HepG2 (cell line): Measurements from ENCODE around the gene FGFR3. TPM values are rescaled to one million over a fixed set of nuclear protein-coding genes. Genes with fewer than 3 reads are reported as not detected.

Experiments used
- ATAC-seq: fragments of 200-7000 bp; cut with Tn5 transposase; 3 replicates; pipeline ENCODE4 v1.9.1; 2020; ENCODE audit warnings: mild to moderate bottlenecking, moderate library complexity
- BruUV-seq: library from RNA; stranded (reverse); fragments of 400-500 nt; replicated peaks from 2 replicates; lab custom pipeline; 2021; lab: Mats Ljungman, UMichigan
- CTCF ChIA-PET: fragments of 300-600 bp; formaldehyde crosslinking; extraction: SDS; loops from one replicate; lab custom pipeline; 2021; ENCODE audit warnings: low total read pairs, inconsistent platforms, low intra/inter-chr PET ratio; lab: Yijun Ruan, JAX
- POLR2A ChIA-PET: fragments of 350-600 bp; sonication (Branson Sonifier 250); formaldehyde crosslinking; loops from one replicate; lab custom pipeline; 2020; ENCODE audit warnings: antibody characterized with exemption, inconsistent platforms; lab: Yijun Ruan, JAX
- DNase-seq: peaks from one replicate; pipeline ENCODE4 v3.0.0-alpha.2; 2015; ENCODE audit warnings: low spot score
- FAIRE-seq: peaks from 3 replicates; lab custom pipeline; 2011; peaks lifted over from hg19 to GRCh38; lab: Jason Lieb, UNC
- H2AFZ ChIP-seq: one replicate; pipeline ENCODE4 v1.6.1; 2011; ENCODE audit warnings: low read length, inconsistent platforms
- H3K27ac ChIP-seq: fragments of 300-600 bp; 3 replicates; pipeline ENCODE4 v1.8.0; 2011; ENCODE audit warnings: mixed run types, mild to moderate bottlenecking, mixed read lengths, low read length, inconsistent platforms; ENCODE audit not compliant: insufficient read depth; ENCODE audit errors: extremely low read length
- H3K27me3 ChIP-seq, 2 experiments: fragments of 200-600 bp in 1 of 2; 2 replicates in 1 of 2; 3 replicates in 1 of 2; pipeline versions ENCODE4 v1.6.0 to v1.8.0; 2011; ENCODE audit warnings: low read length in 2 of 2, mild to moderate bottlenecking in 2 of 2, moderate library complexity in 2 of 2, inconsistent platforms in 1 of 2; ENCODE audit not compliant: insufficient read depth in 2 of 2, control insufficient read depth in 1 of 2
- H3K36me3 ChIP-seq, 2 experiments: fragments of 200-600 bp in 1 of 2; replicated peaks in 1 of 2; 2 replicates in 1 of 2; 3 replicates in 1 of 2; pipeline versions ENCODE4 v1.5.1 to v1.8.0; 2011; ENCODE audit warnings: low read length in 2 of 2, inconsistent platforms in 1 of 2; ENCODE audit not compliant: insufficient read depth in 2 of 2, control insufficient read depth in 1 of 2
- H3K4me1 ChIP-seq: 2 replicates; pipeline ENCODE4 v1.5.1; 2012; ENCODE audit warnings: low read length, inconsistent platforms; ENCODE audit not compliant: insufficient read depth
- H3K4me2 ChIP-seq: 2 replicates; pipeline ENCODE4 v1.6.0; 2011; ENCODE audit warnings: low read depth, low read length, inconsistent platforms
- H3K4me3 ChIP-seq, 3 experiments: fragments of 200-600 bp in 1 of 3; sonication (generic), shearing (Covaris generic) in 1 of 3; replicated peaks in 1 of 3; 2 replicates each; pipeline ENCODE4 v1.5.1; 2011 to 2016; ENCODE audit warnings: low read length in 3 of 3, inconsistent platforms in 2 of 3, low read depth in 2 of 3, mild to moderate bottlenecking in 2 of 3, control low read depth in 1 of 3, mixed read lengths in 1 of 3; ENCODE audit not compliant: insufficient read depth in 1 of 3
- H3K79me2 ChIP-seq: one replicate; pipeline ENCODE4 v1.6.1; 2011; ENCODE audit warnings: low read length, inconsistent platforms; ENCODE audit not compliant: insufficient read depth
- H3K9ac ChIP-seq: 2 replicates; pipeline ENCODE4 v1.6.0; 2011; ENCODE audit warnings: mild to moderate bottlenecking, low read depth, low read length, inconsistent platforms; ENCODE audit not compliant: insufficient read depth
- H3K9me3 ChIP-seq: 2 replicates; pipeline ENCODE4 v1.5.1; 2012; ENCODE audit warnings: mild to moderate bottlenecking, low read length
- H4K20me1 ChIP-seq: 2 replicates; pipeline ENCODE4 v1.6.0; 2011; ENCODE audit warnings: inconsistent platforms, mild to moderate bottlenecking, low read length, moderate library complexity; ENCODE audit not compliant: insufficient read depth
- AGO1 ChIP-seq: fragments of 200-400 bp; formaldehyde crosslinking; IDR thresholded peaks from 2 replicates; pipeline ENCODE4 v1.6.1; 2017; ENCODE audit warnings: mild to moderate bottlenecking, low read depth, low read length, moderate library complexity; ENCODE audit not compliant: poor library complexity, severe bottlenecking
- ARID4A ChIP-seq: sonication (generic); formaldehyde crosslinking; IDR thresholded peaks from 2 replicates; pipeline ENCODE4 v1.5.0; 2020; ENCODE audit warnings: mild to moderate bottlenecking, missing genetic modification reagents, borderline replicate concordance
- CHD2 ChIP-seq: IDR thresholded peaks from 2 replicates; pipeline ENCODE4 v1.6.1; 2011; ENCODE audit warnings: low read depth, low read length, improper control_type of control experiment
- DBP ChIP-seq: sonication (generic); formaldehyde crosslinking; IDR thresholded peaks from 2 replicates; pipeline ENCODE4 v1.4.0; 2020; ENCODE audit warnings: missing genetic modification reagents; ENCODE audit errors: not compliant biosample characterization
- HBP1 ChIP-seq: IDR thresholded peaks from 2 replicates; pipeline ENCODE4 v1.6.1; 2016; ENCODE audit warnings: low read depth, control low read depth
- HOXD1 ChIP-seq: sonication (generic); formaldehyde crosslinking; IDR thresholded peaks from 2 replicates; pipeline ENCODE4 v1.5.0; 2020; ENCODE audit warnings: missing genetic modification reagents
- MIER2 ChIP-seq: IDR thresholded peaks from 2 replicates; pipeline ENCODE4 v1.6.1; 2016; ENCODE audit warnings: missing biosample characterization, missing genetic modification reagents
- PRDM15 ChIP-seq: sonication (generic); formaldehyde crosslinking; IDR thresholded peaks from 2 replicates; pipeline ENCODE4 v1.4.0; 2020; ENCODE audit warnings: missing genetic modification reagents
- REXO4 ChIP-seq: sonication (generic); formaldehyde crosslinking; IDR thresholded peaks from 2 replicates; pipeline ENCODE4 v1.8.0; 2022; ENCODE audit warnings: missing genetic modification reagents, mild to moderate bottlenecking, borderline replicate concordance
- SIN3B ChIP-seq: fragments of 150-350 bp; IDR thresholded peaks from 2 replicates; pipeline ENCODE4 v1.6.1; 2014; ENCODE audit warnings: low read length
- SRSF1 ChIP-seq: fragments of 200-400 bp; formaldehyde crosslinking; optimal IDR thresholded peaks from 2 replicates; pipeline ENCODE3; 2017; ENCODE audit warnings: mild to moderate bottlenecking, low read depth, low read length, moderate library complexity
- ZKSCAN8 ChIP-seq: IDR thresholded peaks from 2 replicates; pipeline ENCODE4 v1.6.1; 2016; ENCODE audit warnings: borderline replicate concordance, missing genetic modification reagents, missing compliant biosample characterization
- ZMYM3 ChIP-seq: sonication (generic); formaldehyde crosslinking; IDR thresholded peaks from 2 replicates; pipeline ENCODE4 v1.5.1; 2020; ENCODE audit warnings: mild to moderate bottlenecking, missing genetic modification reagents
- ZNF564 ChIP-seq: sonication (generic); formaldehyde crosslinking; IDR thresholded peaks from 2 replicates; pipeline ENCODE4 v1.8.1; 2023; ENCODE audit warnings: mild to moderate bottlenecking, missing genetic modification reagents
- WGBS: methylation state at CpG from one replicate; pipeline ENCODE4 v1.1.6; 2017; ENCODE audit warnings: low lambda C conversion rate; 5-methylcytosine and 5-hydroxymethylcytosine counted together
- in situ Hi-C: cut with HindIII; loops from 2 replicates; pipeline ENCODE4 v1.10.0; 2017; ENCODE audit warnings: low pct_unique_long_range_greater_than_20kb; ENCODE audit not compliant: extremely low pct_ligation_motif_present
- intact Hi-C: fragments of 100-400 bp; cut with micrococcal nuclease; formaldehyde crosslinking; loops from one replicate; pipeline ENCODE4 v1.10.0; 2022; ENCODE audit not compliant: unreplicated experiment
- polyA plus RNA-seq, 8 experiments: library from polyadenylated mRNA; depleted of rRNA in 3 of 8; stranded (reverse) in 7 of 8; unstranded in 1 of 8; fragments of >200 nt; fragmentation: Illumina TruSeq in 4 of 8; extraction: Trizol in 4 of 8; gene quantifications; 2 replicates each; pipeline versions ENCODE4 v1.2.1 to v1.2.3, GENCODE V29; 2011 to 2016; ENCODE audit warnings: low read depth in 4 of 8, missing spikeins in 1 of 8, mixed read lengths in 1 of 8; ENCODE audit not compliant: insufficient read depth in 1 of 8
- total RNA-seq, 5 experiments: library from RNA; depleted of rRNA; stranded (reverse); fragments of >200 nt; fragmentation: Illumina TruSeq; extraction: Trizol; gene quantifications; 2 replicates each; pipeline ENCODE4 v1.2.3, GENCODE V29; 2016; ENCODE audit warnings: low read depth in 1 of 5

The FGFR3 gene
- total and polyA plus RNA-seq, 2 of the 13 experiments (the other 11 are each of a cell fraction or from before 2014, with no cell fraction given): 103 to 109 TPM

- peak; percentile 64 for FAIRE-seq
- POLR2A ChIA-PET: interaction anchor here (1.4 to 34.3 kb wide), 3 partner anchors 18 to 23 kb away, joined by 4 to 1258 read pairs (median 9); partner anchors contain the start of gene FGFR3
- TF ChIP-seq DBP (CRISPR knock-in tag) (no peak), HOXD1 (no peak), ZMYM3 (CRISPR knock-in tag) (no peak; the same call in 1 of the 2 replicates), ZNF564 (CRISPR knock-in tag) (no peak), CHD2 (no peak), SIN3B (no peak), REXO4 (CRISPR knock-in tag) (no peak), AGO1 (no peak), MIER2 (no peak), ZKSCAN8 (CRISPR knock-in tag) (no peak), PRDM15 (CRISPR knock-in tag) (no peak), ARID4A (CRISPR knock-in tag) (peak; percentile 48; the same call in 1 of the 2 replicates), HBP1 (CRISPR knock-in tag) (no peak), SRSF1 (peak; percentile 65)
Measured at GRCh38 chr4:1770791-1771231, 22.3 kb upstream of the FGFR3 start.

More at GRCh38 chr4:1770791-1771231, 22.3 kb upstream of the FGFR3 start:
- Histone ChIP-seq H3K9me3 (no peaks in the 10 kb centered on the region), H3K27ac (peak overlapping the region; percentile 83), H2AFZ (no peak overlapping the region), H3K27me3 (no peaks in the 10 kb centered on the region), H3K9ac (0 out of 2 replicates have a peak overlapping the region, but pooled peaks have one; percentile 25), H3K4me2 (peak overlapping the region; percentile 63), H3K36me3 (no peaks in the 10 kb centered on the region), H3K79me2 (peaks cover 7% of the 10 kb centered on the region), H4K20me1 (no peaks in the 10 kb centered on the region), H3K4me3 (peak overlapping the region in 1 of 3 experiments; percentile 44; a peak in 2 of 6 replicates), H3K4me1 (peaks cover 87% of the 10 kb centered on the region)
- no TSS peak for BruUV-seq
- peak; percentile 52 for DNase-seq
- in situ Hi-C loops: no loop called here
- intact Hi-C loops: no loop called here
- CTCF ChIA-PET: interaction anchor here (0.7 to 1.4 kb wide), 2 partner anchors 9 to 39 kb away, joined by 3 read pairs; no protein-coding TSS in a partner anchor
- WGBS: 28% methylated on average over 8 of the region's 11 CpGs
- no peak; the same call in 1 of the 3 replicates for ATAC-seq
